Activated CD8-positive, alpha-beta T cell treated with anti-CD3 and anti-CD28 coated beads for 36 hours (primary cell): Measurements from ENCODE around the gene C16orf89. TPM values are rescaled to one million over a fixed set of nuclear protein-coding genes. Genes with fewer than 3 reads are reported as not detected.

Experiments
- ATAC-seq: fragments of 200-7000 bp; cut with Tn5 transposase; one replicate; pipeline ENCODE4 v1.10.0; 2021; ENCODE audit warnings: mild to moderate bottlenecking, moderate library complexity
- CTCF ChIA-PET: fragments of 350-600 bp; sonication (Branson Sonifier 250); formaldehyde crosslinking; loops from one replicate; lab custom pipeline; 2021; ENCODE audit warnings: antibody characterized with exemption; lab: Charles Lee
- POLR2A ChIA-PET: fragments of 350-600 bp; sonication (Branson Sonifier 250); formaldehyde crosslinking; loops from one replicate; lab custom pipeline; 2021; ENCODE audit warnings: antibody characterized with exemption; lab: Charles Lee
- DNase-seq: peaks from one replicate; pipeline ENCODE4 v3.0.0-alpha.2; 2020
- H3K27ac Mint-ChIP-seq: one replicate; pipeline ENCODE4 v1.8.0; 2021; ENCODE audit warnings: mild to moderate bottlenecking, mixed read lengths
- H3K27me3 Mint-ChIP-seq: one replicate; pipeline ENCODE4 v1.8.0; 2021; ENCODE audit warnings: mixed read lengths
- H3K36me3 Mint-ChIP-seq: one replicate; pipeline ENCODE4 v1.8.0; 2021; ENCODE audit warnings: low read depth, mixed read lengths
- H3K4me1 Mint-ChIP-seq: one replicate; pipeline ENCODE4 v1.8.0; 2021; ENCODE audit warnings: low read depth, mixed read lengths
- H3K4me3 Mint-ChIP-seq: one replicate; pipeline ENCODE4 v1.8.0; 2021; ENCODE audit warnings: mild to moderate bottlenecking, moderate library complexity, mixed read lengths
- H3K9me3 Mint-ChIP-seq: one replicate; pipeline ENCODE4 v1.8.0; 2021; ENCODE audit warnings: mixed read lengths
- intact Hi-C: fragments of 100-400 bp; cut with micrococcal nuclease; formaldehyde crosslinking; loops from one replicate; pipeline ENCODE4 v1.10.0; 2022
- total RNA-seq, 2 experiments: library from RNA; stranded (reverse); gene quantifications; one replicate each; pipeline ENCODE4 v1.2.3, GENCODE V29; 2021
- TF ChIP-seq, protein P1 (sequence below): fragments of 200-600 bp; IDR thresholded peaks from one replicate; pipeline ENCODE4 v1.8.0; 2022; ENCODE audit warnings: antibody characterized with exemption, mild to moderate bottlenecking

Gene C16orf89
- total RNA-seq, 2 experiments from 2014 or later, result not detected

DNA sequence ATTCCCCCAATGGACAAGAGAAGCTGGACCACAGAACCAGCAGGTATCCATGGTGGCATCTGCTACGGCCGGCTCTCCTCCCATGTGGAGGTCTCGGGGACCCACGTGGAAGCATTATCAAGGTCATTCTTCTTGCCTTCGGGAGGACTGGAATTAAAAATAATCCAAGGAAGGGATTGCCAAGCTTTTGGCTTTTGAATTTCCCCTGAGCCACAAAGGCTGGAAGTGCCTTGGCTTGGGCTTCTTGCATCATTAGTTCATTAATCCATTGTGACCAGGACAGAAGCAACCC lies 48.1 kb downstream of the C16orf89 start:
- H3K9me3 Mint-ChIP-seq, result no peaks in the 10 kb centered on the region
- no peak for DNase-seq
- H3K27me3 Mint-ChIP-seq, result no peaks in the 10 kb centered on the region
- no peak overlapping the region for H3K27ac Mint-ChIP-seq
- TF ChIP-seq, protein P1, sequence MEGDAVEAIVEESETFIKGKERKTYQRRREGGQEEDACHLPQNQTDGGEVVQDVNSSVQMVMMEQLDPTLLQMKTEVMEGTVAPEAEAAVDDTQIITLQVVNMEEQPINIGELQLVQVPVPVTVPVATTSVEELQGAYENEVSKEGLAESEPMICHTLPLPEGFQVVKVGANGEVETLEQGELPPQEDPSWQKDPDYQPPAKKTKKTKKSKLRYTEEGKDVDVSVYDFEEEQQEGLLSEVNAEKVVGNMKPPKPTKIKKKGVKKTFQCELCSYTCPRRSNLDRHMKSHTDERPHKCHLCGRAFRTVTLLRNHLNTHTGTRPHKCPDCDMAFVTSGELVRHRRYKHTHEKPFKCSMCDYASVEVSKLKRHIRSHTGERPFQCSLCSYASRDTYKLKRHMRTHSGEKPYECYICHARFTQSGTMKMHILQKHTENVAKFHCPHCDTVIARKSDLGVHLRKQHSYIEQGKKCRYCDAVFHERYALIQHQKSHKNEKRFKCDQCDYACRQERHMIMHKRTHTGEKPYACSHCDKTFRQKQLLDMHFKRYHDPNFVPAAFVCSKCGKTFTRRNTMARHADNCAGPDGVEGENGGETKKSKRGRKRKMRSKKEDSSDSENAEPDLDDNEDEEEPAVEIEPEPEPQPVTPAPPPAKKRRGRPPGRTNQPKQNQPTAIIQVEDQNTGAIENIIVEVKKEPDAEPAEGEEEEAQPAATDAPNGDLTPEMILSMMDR, result no peak
- no peak overlapping the region for H3K4me3 Mint-ChIP-seq
- intact Hi-C loops, result no loop called here
- ChIA-PET CTCF (no interaction called here), POLR2A (interaction anchor here (1.0 kb wide), 1 partner anchor 14 kb away, joined by 3 read pairs; no protein-coding TSS in a partner anchor)
- no peak for ATAC-seq
- no peaks in the 10 kb centered on the region for H3K4me1 Mint-ChIP-seq
- no peaks in the 10 kb centered on the region for H3K36me3 Mint-ChIP-seq

DNA sequence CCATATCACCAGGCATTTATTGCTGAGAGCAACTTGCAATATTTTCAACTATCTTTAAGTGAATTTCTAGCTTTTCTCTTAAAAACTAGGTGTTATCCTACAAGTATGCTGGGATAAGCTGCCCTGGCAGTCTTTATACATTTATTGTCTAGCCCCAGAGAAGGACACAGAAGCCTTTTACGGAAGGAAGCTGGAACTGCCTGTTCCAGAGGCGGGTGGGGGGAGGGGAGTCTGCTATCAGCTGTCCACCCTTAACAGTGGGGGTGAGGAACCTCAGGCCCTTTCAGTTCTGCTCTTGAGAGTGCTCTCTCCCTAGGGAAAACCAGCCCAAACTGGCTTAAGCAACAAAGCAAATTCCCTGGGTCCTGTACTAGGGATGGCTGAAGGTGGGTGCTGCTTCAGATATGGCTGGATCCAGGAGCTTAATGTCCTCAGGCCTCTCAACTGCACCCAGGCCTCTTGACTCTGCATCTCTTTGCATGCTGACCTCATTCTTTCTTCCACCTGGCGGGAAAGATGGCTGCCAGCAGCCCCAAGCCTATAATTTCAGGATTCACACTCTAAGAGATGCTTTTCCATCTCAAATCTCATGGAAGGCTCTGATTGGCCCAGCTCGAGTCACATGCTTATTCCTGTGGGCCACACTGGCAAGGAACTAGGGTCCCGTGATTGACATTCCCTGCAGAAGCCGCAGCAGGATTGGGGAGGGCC lies 48.6 kb downstream of the C16orf89 start:
- POLR2A ChIA-PET, result interaction anchor here (0.6 to 1.0 kb wide), 2 partner anchors 15 to 539 kb away, joined by 3 read pairs; no protein-coding TSS in a partner anchor
- H3K9me3 Mint-ChIP-seq, result no peaks in the 10 kb centered on the region
- DNase-seq (no peak), ATAC-seq (no peak)
- H3K4me3 Mint-ChIP-seq, result no peak overlapping the region
- CTCF ChIA-PET, result no interaction called here
- no peaks in the 10 kb centered on the region for H3K27me3 Mint-ChIP-seq
- H3K4me1 Mint-ChIP-seq, result no peaks in the 10 kb centered on the region
- H3K27ac Mint-ChIP-seq, result no peak overlapping the region
- H3K36me3 Mint-ChIP-seq, result no peaks in the 10 kb centered on the region
- TF ChIP-seq, protein P1, result no peak
- intact Hi-C loops, result no loop called here

DNA sequence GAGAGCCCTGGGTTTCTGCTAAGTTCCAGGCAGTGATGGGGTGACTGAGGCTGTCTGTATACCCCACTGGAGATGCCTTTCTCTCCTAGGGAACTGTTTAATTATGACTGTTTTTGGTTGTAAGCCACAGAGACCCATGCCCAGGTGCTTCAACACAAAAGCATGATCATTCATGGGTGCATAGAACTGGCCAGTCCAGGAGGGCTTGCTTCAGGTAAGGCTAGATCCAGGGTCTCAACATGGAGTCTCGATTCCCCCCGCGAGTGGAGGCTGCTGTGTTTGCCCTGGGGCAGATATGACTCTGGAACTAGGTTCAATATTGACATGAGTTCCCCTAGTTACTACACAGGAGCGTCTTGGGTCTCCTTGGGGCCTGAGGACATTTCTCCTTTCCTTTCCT lies 49.9 kb downstream of the C16orf89 start:
- H3K9me3 Mint-ChIP-seq, result no peaks in the 10 kb centered on the region
- ATAC-seq (no peak), DNase-seq (no peak)
- H3K27me3 Mint-ChIP-seq, result no peaks in the 10 kb centered on the region
- TF ChIP-seq, protein P1, result no peak
- H3K27ac Mint-ChIP-seq, result no peak overlapping the region
- no peaks in the 10 kb centered on the region for H3K4me1 Mint-ChIP-seq
- CTCF ChIA-PET, result no interaction called here
- POLR2A ChIA-PET, result no interaction called here
- H3K4me3 Mint-ChIP-seq, result no peak overlapping the region
- H3K36me3 Mint-ChIP-seq, result no peaks in the 10 kb centered on the region
- intact Hi-C loops, result no loop called here

DNA sequence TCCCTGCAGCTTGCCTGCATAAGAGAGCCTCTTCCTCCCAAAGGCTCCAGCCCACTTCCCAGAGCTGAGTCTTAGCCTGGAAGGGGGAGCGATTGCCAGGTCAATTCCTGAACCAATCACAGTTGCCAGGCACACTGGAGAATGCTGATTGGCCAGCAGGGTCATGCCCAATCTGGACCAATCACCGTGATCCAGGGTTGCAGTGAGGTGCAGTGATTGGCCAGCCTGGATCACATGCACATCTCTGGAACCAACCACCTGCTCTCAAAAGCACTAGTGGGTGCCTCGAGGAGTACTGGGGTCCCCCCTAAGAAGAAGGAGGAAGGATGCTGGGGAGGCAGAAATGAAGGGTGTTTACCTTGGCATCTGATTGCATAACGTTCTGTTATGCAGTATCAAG lies 50.4 kb downstream of the C16orf89 start:
- DNase-seq (no peak), ATAC-seq (no peak)
- H3K27me3 Mint-ChIP-seq, result no peaks in the 10 kb centered on the region
- intact Hi-C loops, result no loop called here
- TF ChIP-seq, protein P1, result no peak
- CTCF ChIA-PET, result no interaction called here
- no peak overlapping the region for H3K4me3 Mint-ChIP-seq
- no peaks in the 10 kb centered on the region for H3K9me3 Mint-ChIP-seq
- POLR2A ChIA-PET, result no interaction called here
- H3K36me3 Mint-ChIP-seq, result no peaks in the 10 kb centered on the region
- H3K27ac Mint-ChIP-seq, result no peak overlapping the region
- H3K4me1 Mint-ChIP-seq, result no peaks in the 10 kb centered on the region

DNA sequence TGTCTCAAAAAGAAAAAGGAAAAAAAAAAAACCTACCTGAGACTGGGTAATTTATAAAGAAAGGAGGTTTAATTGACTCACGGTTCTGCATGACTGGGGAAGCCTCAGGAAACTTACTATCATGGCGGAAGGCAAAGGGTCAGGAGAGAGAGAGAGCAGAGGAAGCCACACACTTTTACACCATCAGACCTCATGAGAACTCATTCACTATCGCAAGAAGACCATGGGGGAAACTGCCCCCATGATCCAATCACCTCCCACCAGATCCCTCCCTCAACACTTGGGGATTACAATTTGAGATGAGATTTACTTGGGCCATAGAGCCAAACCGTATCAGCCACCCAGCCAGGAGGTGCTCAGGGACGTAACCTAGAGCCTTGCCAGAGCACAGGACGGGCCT lies 52.9 kb downstream of the C16orf89 start:
- no peaks in the 10 kb centered on the region for H3K36me3 Mint-ChIP-seq
- no peaks in the 10 kb centered on the region for H3K4me1 Mint-ChIP-seq
- ATAC-seq (no peak), DNase-seq (no peak)
- no peak overlapping the region for H3K27ac Mint-ChIP-seq
- intact Hi-C loops, result no loop called here
- POLR2A ChIA-PET, result no interaction called here
- H3K27me3 Mint-ChIP-seq, result no peaks in the 10 kb centered on the region
- H3K9me3 Mint-ChIP-seq, result no peaks in the 10 kb centered on the region
- TF ChIP-seq, protein P1, result no peak
- H3K4me3 Mint-ChIP-seq, result no peak overlapping the region
- CTCF ChIA-PET, result no interaction called here
